PC-3 (cell line): ENCODE measurements around the gene POMT1. TPM values are rescaled to one million over a fixed set of nuclear protein-coding genes. Genes with fewer than 3 reads are reported as not detected.

Experiments
- ATAC-seq: fragments of 200-7000 bp; cut with Tn5 transposase; 2 replicates; pipeline ENCODE4 v1.9.1; 2020; ENCODE audit warnings: mild to moderate bottlenecking, moderate library complexity
- BruUV-seq: library from RNA; stranded (reverse); fragments of 400-500 nt; replicated peaks from 2 replicates; lab custom pipeline; 2021; lab: Mats Ljungman, UMichigan
- CTCF ChIA-PET: fragments of 300-600 bp; sonication (Branson Sonifier 250); formaldehyde crosslinking; loops from one replicate; lab custom pipeline; 2022; ENCODE audit warnings: antibody characterized with exemption; lab: Charles Lee
- POLR2A ChIA-PET: fragments of 300-600 bp; sonication (Branson Sonifier 250); formaldehyde crosslinking; loops from one replicate; lab custom pipeline; 2022; ENCODE audit warnings: antibody characterized with exemption; ENCODE audit not compliant: unreplicated experiment; lab: Charles Lee
- DNase-seq: peaks from one replicate; pipeline ENCODE4 v3.0.0-alpha.2; 2015
- H2AFZ ChIP-seq: fragments of 300-600 bp; sonication (generic); 2 replicates; pipeline ENCODE4 v1.6.0; 2016; ENCODE audit warnings: antibody characterized with exemption, low read length
- H3F3A ChIP-seq: fragments of 300-600 bp; sonication (generic); one replicate; pipeline ENCODE4 v1.6.0; 2017; ENCODE audit warnings: antibody characterized with exemption, low read length, control low read depth, mild to moderate bottlenecking; ENCODE audit not compliant: unreplicated experiment
- H3K27ac ChIP-seq: fragments of 300-600 bp; sonication (generic); 2 replicates; pipeline ENCODE4 v1.5.1; 2016; ENCODE audit warnings: mild to moderate bottlenecking, low read length
- H3K27me3 ChIP-seq: fragments of 300-600 bp; sonication (generic); 2 replicates; pipeline ENCODE4 v1.6.1; 2016; ENCODE audit warnings: low read length, mixed read lengths
- H3K36me3 ChIP-seq: fragments of 300-600 bp; sonication (generic); 2 replicates; pipeline ENCODE4 v1.6.1; 2016; ENCODE audit warnings: low read depth, mixed run types, low read length, mixed read lengths
- H3K4me1 ChIP-seq: fragments of 300-600 bp; sonication (generic); 2 replicates; pipeline ENCODE4 v1.5.1; 2016; ENCODE audit warnings: low read length; ENCODE audit not compliant: insufficient read depth
- H3K4me2 ChIP-seq: fragments of 300-600 bp; sonication (generic); 2 replicates; pipeline ENCODE4 v1.6.0; 2016; ENCODE audit warnings: low read length
- H3K4me3 ChIP-seq: fragments of 300-600 bp; sonication (generic); 2 replicates; pipeline ENCODE4 v1.5.1; 2016; ENCODE audit warnings: mild to moderate bottlenecking, low read length, mixed read lengths
- H3K79me2 ChIP-seq: fragments of 300-600 bp; sonication (generic); 2 replicates; pipeline ENCODE4 v1.6.1; 2017; ENCODE audit warnings: low read length, mixed read lengths
- H3K9ac ChIP-seq: fragments of 300-600 bp; sonication (generic); 2 replicates; pipeline ENCODE4 v1.6.0; 2016; ENCODE audit warnings: mild to moderate bottlenecking, low read length
- H3K9me2 ChIP-seq: fragments of 300-600 bp; sonication (generic); replicated peaks from 2 replicates; pipeline ENCODE4 v1.6.1; 2016; ENCODE audit warnings: mixed run types, low read length, mixed read lengths
- H3K9me3 ChIP-seq: fragments of 300-600 bp; sonication (generic); 2 replicates; pipeline ENCODE4 v1.6.1; 2016; ENCODE audit warnings: low read length, mixed read lengths
- H4K20me1 ChIP-seq: fragments of 300-600 bp; sonication (generic); 2 replicates; pipeline ENCODE4 v1.6.1; 2016; ENCODE audit warnings: low read length, mixed read lengths
- CTCF ChIP-seq: fragments of 300-600 bp; sonication (generic); conservative IDR thresholded peaks from 2 replicates; pipeline ENCODE4 v1.5.1; 2017; ENCODE audit warnings: antibody characterized with exemption, low read depth, mild to moderate bottlenecking, low read length
- EZH2 ChIP-seq: fragments of 300-600 bp; sonication (generic); IDR thresholded peaks from one replicate; pipeline ENCODE4 v1.6.1; 2017; ENCODE audit warnings: antibody characterized with exemption, mild to moderate bottlenecking, low read length; ENCODE audit not compliant: unreplicated experiment
- EZH2phosphoT487 ChIP-seq: fragments of 300-600 bp; sonication (generic); IDR thresholded peaks from 2 replicates; pipeline ENCODE4 v1.6.1; 2018; ENCODE audit warnings: mild to moderate bottlenecking, antibody characterized with exemption, low read length, borderline replicate concordance
- intact Hi-C: fragments of 100-400 bp; cut with micrococcal nuclease; formaldehyde crosslinking; loops from 2 replicates; pipeline ENCODE4 v1.9.0; 2023
- total RNA-seq: library from RNA; depleted of rRNA; stranded (reverse); fragments of >200 nt; gene quantifications from 2 replicates; pipeline ENCODE4 v1.2.3, GENCODE V29; 2014

The POMT1 gene
- total RNA-seq, 1 experiment from 2014 or later, result 24.1 TPM

GRCh38 chr9:131482343-131483006 is 20.2 kb upstream of the POMT1 start:
- Histone ChIP-seq H3K36me3 (peaks cover 41% of the 10 kb centered on the region), H3K9me2 (no peaks in the 10 kb centered on the region), H3K4me2 (no peak overlapping the region), H3K9me3 (no peaks in the 10 kb centered on the region), H3K4me3 (no peak overlapping the region), H3K4me1 (no peaks in the 10 kb centered on the region), H3F3A (no peaks in the 10 kb centered on the region), H3K9ac (no peak overlapping the region), H2AFZ (no peak overlapping the region), H3K27ac (no peak overlapping the region), H3K79me2 (no peaks in the 10 kb centered on the region), H3K27me3 (no peaks in the 10 kb centered on the region), H4K20me1 (0 out of 2 replicates have a peak, but pooled peaks cover 3% of the 10 kb centered on the region)
- intact Hi-C loops, result no loop called here
- no TSS peak for BruUV-seq
- ChIA-PET POLR2A (no interaction called here), CTCF (no interaction called here)
- DNase-seq (no peak), ATAC-seq (no peak)
- no peak for TF ChIP-seq CTCF
- no peak for TF ChIP-seq EZH2phosphoT487
- TF ChIP-seq EZH2, result no peak

GRCh38 chr9:131483319-131484050 is 19.2 kb upstream of the POMT1 start:
- H3K9ac ChIP-seq, result no peak overlapping the region
- H2AFZ ChIP-seq, result no peak overlapping the region
- H3K79me2 ChIP-seq, result no peaks in the 10 kb centered on the region
- no TSS peak for BruUV-seq
- H3K4me2 ChIP-seq, result no peak overlapping the region
- intact Hi-C loops, result no loop called here
- H3F3A ChIP-seq, result no peaks in the 10 kb centered on the region
- no peak for TF ChIP-seq CTCF
- TF ChIP-seq EZH2, result no peak
- no peak for TF ChIP-seq EZH2phosphoT487
- no peaks in the 10 kb centered on the region for H3K9me2 ChIP-seq
- H3K27ac ChIP-seq, result no peak overlapping the region
- H4K20me1 ChIP-seq, result 0 out of 2 replicates have a peak, but pooled peaks cover 3% of the 10 kb centered on the region
- ChIA-PET CTCF (no interaction called here), POLR2A (no interaction called here)
- H3K4me1 ChIP-seq, result no peaks in the 10 kb centered on the region
- H3K9me3 ChIP-seq, result no peaks in the 10 kb centered on the region
- no peaks in the 10 kb centered on the region for H3K27me3 ChIP-seq
- no peak for DNase-seq
- H3K4me3 ChIP-seq, result no peak overlapping the region
- peaks cover 38% of the 10 kb centered on the region for H3K36me3 ChIP-seq
- ATAC-seq, result no peak

GRCh38 chr9:131484051-131484445 is 18.7 kb upstream of the POMT1 start:
- ATAC-seq (no peak), DNase-seq (no peak)
- Histone ChIP-seq H3K9me3 (no peaks in the 10 kb centered on the region), H3K4me2 (no peak overlapping the region), H3K27ac (no peak overlapping the region), H3K9ac (no peak overlapping the region), H3K4me3 (no peak overlapping the region), H3K9me2 (no peaks in the 10 kb centered on the region), H3K4me1 (no peaks in the 10 kb centered on the region), H4K20me1 (0 out of 2 replicates have a peak, but pooled peaks cover 3% of the 10 kb centered on the region), H3F3A (no peaks in the 10 kb centered on the region), H3K27me3 (no peaks in the 10 kb centered on the region), H3K36me3 (peaks cover 36% of the 10 kb centered on the region), H2AFZ (no peak overlapping the region), H3K79me2 (no peaks in the 10 kb centered on the region)
- CTCF ChIA-PET, result no interaction called here
- POLR2A ChIA-PET, result no interaction called here
- TF ChIP-seq CTCF (no peak), EZH2phosphoT487 (no peak), EZH2 (no peak)
- BruUV-seq, result no TSS peak
- intact Hi-C loops, result no loop called here
